GM23338 (cell line): ENCODE data around the gene LMX1B. TPM values are rescaled to one million over a fixed set of nuclear protein-coding genes. Genes with fewer than 3 reads are reported as not detected.

Source experiments
- ATAC-seq: fragments of 200-7000 bp; cut with Tn5 transposase; 3 replicates; pipeline ENCODE4 v1.9.1; 2020
- DNase-seq: peaks from one replicate; pipeline ENCODE4 v3.0.0-alpha.2; 2015; ENCODE audit warnings: low spot score
- H2AFZ ChIP-seq: fragments of 200-600 bp; sonication (generic); 2 replicates; pipeline ENCODE4 v1.8.0; 2016; ENCODE audit warnings: antibody characterized with exemption, mild to moderate bottlenecking, moderate library complexity
- H3F3A ChIP-seq: fragments of 200-600 bp; sonication (generic); replicated peaks from 2 replicates; pipeline ENCODE4 v1.8.0; 2017; ENCODE audit warnings: antibody characterized with exemption, mixed run types, low read depth
- H3K27ac ChIP-seq: fragments of 200-600 bp; sonication (generic); 2 replicates; pipeline ENCODE4 v1.6.1; 2016; ENCODE audit warnings: low read depth
- H3K27me3 ChIP-seq: fragments of 200-600 bp; sonication (generic); 2 replicates; pipeline ENCODE4 v1.8.0; 2016; ENCODE audit warnings: mild to moderate bottlenecking, mixed run types, moderate library complexity; ENCODE audit not compliant: insufficient read depth
- H3K36me3 ChIP-seq: fragments of 200-600 bp; sonication (generic); 2 replicates; pipeline ENCODE4 v1.8.0; 2016; ENCODE audit warnings: mild to moderate bottlenecking; ENCODE audit not compliant: insufficient read depth
- H3K4me1 ChIP-seq: fragments of 200-600 bp; sonication (generic); 2 replicates; pipeline ENCODE4 v1.8.0; 2016; ENCODE audit warnings: mild to moderate bottlenecking, moderate library complexity; ENCODE audit not compliant: insufficient read depth
- H3K4me2 ChIP-seq: fragments of 200-600 bp; sonication (generic); 2 replicates; pipeline ENCODE4 v1.7.1; 2017; ENCODE audit warnings: mixed run types
- H3K4me3 ChIP-seq: fragments of 200-600 bp; sonication (generic); 2 replicates; pipeline ENCODE4 v1.6.1; 2016; ENCODE audit warnings: mixed run types
- H3K79me2 ChIP-seq: fragments of 200-600 bp; sonication (generic); replicated peaks from 2 replicates; pipeline ENCODE4 v1.8.0; 2017; ENCODE audit warnings: mild to moderate bottlenecking; ENCODE audit not compliant: insufficient read depth
- H3K9me2 ChIP-seq: fragments of 200-600 bp; sonication (generic); 2 replicates; pipeline ENCODE4 v1.8.0; 2017; ENCODE audit not compliant: insufficient read depth
- H4K20me1 ChIP-seq: fragments of 200-600 bp; sonication (generic); replicated peaks from 2 replicates; pipeline ENCODE4 v1.8.0; 2017; ENCODE audit warnings: mild to moderate bottlenecking; ENCODE audit not compliant: insufficient read depth
- H3K27ac Mint-ChIP-seq: 2 replicates; pipeline ENCODE4 v1.8.0; 2020; ENCODE audit warnings: inconsistent platforms, mild to moderate bottlenecking, moderate library complexity, mixed read lengths
- H3K27me3 Mint-ChIP-seq: 3 replicates; pipeline ENCODE4 v1.8.0; 2022; ENCODE audit warnings: low read depth, mild to moderate bottlenecking, moderate library complexity, mixed read lengths, inconsistent platforms; ENCODE audit not compliant: insufficient read depth, poor library complexity
- H3K36me3 Mint-ChIP-seq: 3 replicates; pipeline ENCODE4 v1.8.0; 2021; ENCODE audit warnings: low read depth, mild to moderate bottlenecking, inconsistent platforms, moderate library complexity, mixed read lengths
- H3K4me1 Mint-ChIP-seq: 3 replicates; pipeline ENCODE4 v1.8.0; 2020; ENCODE audit warnings: mild to moderate bottlenecking, inconsistent platforms, mixed read lengths
- H3K4me3 Mint-ChIP-seq: 3 replicates; pipeline ENCODE4 v1.8.0; 2021; ENCODE audit warnings: moderate library complexity, mild to moderate bottlenecking, inconsistent platforms, mixed read lengths
- H3K9me3 Mint-ChIP-seq: 3 replicates; pipeline ENCODE4 v1.8.0; 2020; ENCODE audit warnings: moderate library complexity, mild to moderate bottlenecking, inconsistent platforms, mixed read lengths
- CREB1 ChIP-seq: fragments of 250-450 bp; sonication (Bioruptor Pico); IDR thresholded peaks from 2 replicates; pipeline ENCODE4 v1.5.0; 2020; ENCODE audit warnings: low read depth, mild to moderate bottlenecking, moderate library complexity
- EZH2 ChIP-seq: fragments of 200-600 bp; sonication (generic); IDR thresholded peaks from one replicate; pipeline ENCODE4 v1.8.0; 2017; ENCODE audit warnings: antibody characterized with exemption, mild to moderate bottlenecking, low read depth; ENCODE audit not compliant: unreplicated experiment
- EZH2phosphoT487 ChIP-seq: fragments of 200-600 bp; sonication (generic); IDR thresholded peaks from one replicate; pipeline ENCODE4 v1.8.1; 2018; ENCODE audit warnings: antibody characterized with exemption; ENCODE audit not compliant: unreplicated experiment
- JUNB ChIP-seq: IDR thresholded peaks from one replicate; pipeline ENCODE4 v1.6.1; 2016; ENCODE audit warnings: antibody characterized with exemption; ENCODE audit not compliant: unreplicated experiment
- NANOG ChIP-seq: IDR thresholded peaks from 2 replicates; pipeline ENCODE4 v1.6.1; 2016; ENCODE audit warnings: antibody characterized with exemption, borderline replicate concordance
- POLR2AphosphoS5 ChIP-seq: IDR thresholded peaks from 2 replicates; pipeline ENCODE4 v1.6.1; 2016; ENCODE audit warnings: antibody characterized with exemption, low read depth
- REST ChIP-seq: IDR thresholded peaks from one replicate; pipeline ENCODE4 v1.6.1; 2018; ENCODE audit warnings: antibody characterized with exemption; ENCODE audit not compliant: unreplicated experiment
- STAT1 ChIP-seq: IDR thresholded peaks from one replicate; pipeline ENCODE4 v1.6.1; 2016; ENCODE audit warnings: antibody characterized with exemption; ENCODE audit not compliant: unreplicated experiment
- ZNF114 ChIP-seq: fragments of 250-450 bp; sonication (Bioruptor Pico); IDR thresholded peaks from 2 replicates; pipeline ENCODE4 v1.5.0; 2020; ENCODE audit warnings: mild to moderate bottlenecking, moderate library complexity
- ZNF331 ChIP-seq: fragments of 250-450 bp; sonication (Bioruptor Pico); IDR thresholded peaks from 2 replicates; pipeline ENCODE4 v1.5.0; 2020; ENCODE audit warnings: low read depth, mild to moderate bottlenecking, moderate library complexity
- ZNF462 ChIP-seq: fragments of 250-450 bp; sonication (Bioruptor Pico); IDR thresholded peaks from 2 replicates; pipeline ENCODE4 v1.5.0; 2020; ENCODE audit warnings: mild to moderate bottlenecking, moderate library complexity
- polyA plus RNA-seq: library from polyadenylated mRNA; unstranded; fragments of >200 nt; fragmentation: Nextera tagmentation; extraction: Ambion mirVana; gene quantifications from 2 replicates; pipeline ENCODE4 v1.2.1, GENCODE V29; 2016
- total RNA-seq: library from RNA; depleted of rRNA; stranded (reverse); fragments of >200 nt; shearing (Covaris generic); gene quantifications from 2 replicates; pipeline ENCODE4 v1.2.3, GENCODE V29; 2014
- TF ChIP-seq, protein P1 (sequence below), 2 experiments: fragments of 200-600 bp in 1 of 2; sonication (generic) in 1 of 2; conservative IDR thresholded peaks; 2 replicates each; pipeline versions ENCODE4 v1.5.1 to v1.6.1; 2016 to 2017; ENCODE audit warnings: antibody characterized with exemption in 2 of 2, low read depth in 2 of 2, mild to moderate bottlenecking in 2 of 2, moderate library complexity in 1 of 2
- TF ChIP-seq, protein P2 (sequence below): IDR thresholded peaks from 2 replicates; pipeline ENCODE4 v1.6.1; 2016; ENCODE audit warnings: antibody characterized with exemption

LMX1B gene
- total and polyA plus RNA-seq, 2 experiments from 2014 or later, result 0.08 to 0.21 TPM

- no peak for TF ChIP-seq CREB1 (CRISPR knock-in tag)
- no peak for TF ChIP-seq ZNF331 (CRISPR knock-in tag)
- no peak for TF ChIP-seq EZH2phosphoT487
- no peak for TF ChIP-seq NANOG
- no peak for TF ChIP-seq EZH2
- TF ChIP-seq, protein P1, sequence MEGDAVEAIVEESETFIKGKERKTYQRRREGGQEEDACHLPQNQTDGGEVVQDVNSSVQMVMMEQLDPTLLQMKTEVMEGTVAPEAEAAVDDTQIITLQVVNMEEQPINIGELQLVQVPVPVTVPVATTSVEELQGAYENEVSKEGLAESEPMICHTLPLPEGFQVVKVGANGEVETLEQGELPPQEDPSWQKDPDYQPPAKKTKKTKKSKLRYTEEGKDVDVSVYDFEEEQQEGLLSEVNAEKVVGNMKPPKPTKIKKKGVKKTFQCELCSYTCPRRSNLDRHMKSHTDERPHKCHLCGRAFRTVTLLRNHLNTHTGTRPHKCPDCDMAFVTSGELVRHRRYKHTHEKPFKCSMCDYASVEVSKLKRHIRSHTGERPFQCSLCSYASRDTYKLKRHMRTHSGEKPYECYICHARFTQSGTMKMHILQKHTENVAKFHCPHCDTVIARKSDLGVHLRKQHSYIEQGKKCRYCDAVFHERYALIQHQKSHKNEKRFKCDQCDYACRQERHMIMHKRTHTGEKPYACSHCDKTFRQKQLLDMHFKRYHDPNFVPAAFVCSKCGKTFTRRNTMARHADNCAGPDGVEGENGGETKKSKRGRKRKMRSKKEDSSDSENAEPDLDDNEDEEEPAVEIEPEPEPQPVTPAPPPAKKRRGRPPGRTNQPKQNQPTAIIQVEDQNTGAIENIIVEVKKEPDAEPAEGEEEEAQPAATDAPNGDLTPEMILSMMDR (conservative IDR thresholded peaks at IDR 0.05; ENCODE audit: low read depth in 2 of 2), result no peak
- no peak for TF ChIP-seq STAT1
- TF ChIP-seq, protein P2, sequence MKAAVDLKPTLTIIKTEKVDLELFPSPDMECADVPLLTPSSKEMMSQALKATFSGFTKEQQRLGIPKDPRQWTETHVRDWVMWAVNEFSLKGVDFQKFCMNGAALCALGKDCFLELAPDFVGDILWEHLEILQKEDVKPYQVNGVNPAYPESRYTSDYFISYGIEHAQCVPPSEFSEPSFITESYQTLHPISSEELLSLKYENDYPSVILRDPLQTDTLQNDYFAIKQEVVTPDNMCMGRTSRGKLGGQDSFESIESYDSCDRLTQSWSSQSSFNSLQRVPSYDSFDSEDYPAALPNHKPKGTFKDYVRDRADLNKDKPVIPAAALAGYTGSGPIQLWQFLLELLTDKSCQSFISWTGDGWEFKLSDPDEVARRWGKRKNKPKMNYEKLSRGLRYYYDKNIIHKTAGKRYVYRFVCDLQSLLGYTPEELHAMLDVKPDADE, result no peak
- no peak for TF ChIP-seq ZNF462 (CRISPR knock-in tag)
- TF ChIP-seq POLR2AphosphoS5, result no peak
- no peak for TF ChIP-seq REST
- no peak for TF ChIP-seq JUNB
- TF ChIP-seq ZNF114 (CRISPR knock-in tag), result no peak
- H3K27ac ChIP-seq, result no peak overlapping the region
- H3K79me2 ChIP-seq, result no peaks in the 10 kb centered on the region
- no peak for DNase-seq
- no peak overlapping the region for H3K4me2 ChIP-seq
- no peaks in the 10 kb centered on the region for H3F3A ChIP-seq
- Mint-ChIP-seq H3K9me3 (no peaks in the 10 kb centered on the region), H3K36me3 (no peaks in the 10 kb centered on the region), H3K27ac (no peak overlapping the region), H3K27me3 (no peaks in the 10 kb centered on the region), H3K4me1 (peaks cover 8% of the 10 kb centered on the region), H3K4me3 (no peak overlapping the region)
- H4K20me1 ChIP-seq, result no peaks in the 10 kb centered on the region
- H3K4me1 ChIP-seq, result no peaks in the 10 kb centered on the region; the same call in 1 of the 2 replicates
- peaks cover 7% of the 10 kb centered on the region; the same call in 1 of the 2 replicates for H3K9me2 ChIP-seq
- H3K36me3 ChIP-seq, result no peaks in the 10 kb centered on the region
- H3K4me3 ChIP-seq, result no peak overlapping the region
- H2AFZ ChIP-seq, result no peak overlapping the region
- no peaks in the 10 kb centered on the region for H3K27me3 ChIP-seq
- no peak for ATAC-seq
These were observed 129.3 kb downstream of the LMX1B start for GRCh38 chr9:126743041-126743440.
